Breast epithelium (tissue), 4 donors: ENCODE results near the gene OR14J1. TPM values are rescaled to one million over a fixed set of nuclear protein-coding genes. Genes with fewer than 3 reads are reported as not detected.
"Not testable (repeated sequence)": the region's sequence is repeated elsewhere in the genome, so short reads cannot be mapped to it uniquely, and the experiment has no call there.

ENCODE experiments used
- DNase-seq, 2 donors: peaks; one replicate each; pipeline ENCODE4 v3.0.0-alpha.2; 2019; ENCODE audit warnings: low spot score in 2 of 2
- H3K27ac ChIP-seq, 2 donors: fragments of 200-600 bp; sonication (generic) in 1 of 2; one replicate each; pipeline ENCODE4 v1.5.1; 2016 to 2019; ENCODE audit warnings: mild to moderate bottlenecking in 1 of 2
- H3K27me3 ChIP-seq, 2 donors: fragments of 200-600 bp; sonication (generic) in 1 of 2; one replicate each; pipeline versions ENCODE4 v1.5.1 to v1.6.0; 2017 to 2019; ENCODE audit warnings: control low read depth in 1 of 2, mild to moderate bottlenecking in 1 of 2
- H3K36me3 ChIP-seq: fragments of 200-600 bp; one replicate; pipeline ENCODE4 v1.5.1; 2019
- H3K4me1 ChIP-seq, 2 donors: fragments of 200-600 bp; sonication (generic); one replicate each; pipeline ENCODE4 v1.5.1; 2016 to 2019; ENCODE audit warnings: control low read depth in 1 of 2
- H3K4me3 ChIP-seq, 3 donors: fragments of 200-600 bp; sonication (generic); 1 replicate in 2 of 3; 2 replicates in 1 of 3; pipeline ENCODE4 v1.5.1; 2016 to 2019; ENCODE audit warnings: mild to moderate bottlenecking in 3 of 3, moderate library complexity in 2 of 3
- H3K9me3 ChIP-seq, 2 donors: fragments of 200-600 bp; sonication (generic) in 1 of 2; one replicate each; pipeline ENCODE4 v1.5.1; 2016 to 2019; ENCODE audit warnings: control low read depth in 1 of 2
- POLR2A ChIP-seq: fragments of 450-650 bp; IDR thresholded peaks from one replicate; pipeline ENCODE4 v1.6.1; 2016; ENCODE audit warnings: antibody characterized with exemption, mild to moderate bottlenecking, moderate library complexity
- POLR2AphosphoS5 ChIP-seq, 3 donors: sonication (generic); formaldehyde crosslinking; IDR thresholded peaks; one replicate each; pipeline ENCODE4 v1.6.1; 2017; ENCODE audit warnings: antibody characterized with exemption in 3 of 3
- intact Hi-C: fragments of 100-400 bp; cut with DNase I; formaldehyde crosslinking; loops from one replicate; pipeline ENCODE4 v1.15.1; 2023; ENCODE audit warnings: low total_unique reads
- total RNA-seq, 3 donors: library from RNA; depleted of rRNA; stranded (reverse); fragments of >200 nt; gene quantifications; one replicate each; pipeline ENCODE4 v1.1.0, GENCODE V29; 2016
- TF ChIP-seq, protein P1 (sequence below), 3 donors: fragments of 450-650 bp; IDR thresholded peaks; one replicate each; pipeline ENCODE4 v1.5.1; 2016 to 2017; ENCODE audit warnings: antibody characterized with exemption in 3 of 3, mild to moderate bottlenecking in 3 of 3, moderate library complexity in 3 of 3

OR14J1 gene
- total RNA-seq, 3 donors from 2014 or later: not detected

DNA sequence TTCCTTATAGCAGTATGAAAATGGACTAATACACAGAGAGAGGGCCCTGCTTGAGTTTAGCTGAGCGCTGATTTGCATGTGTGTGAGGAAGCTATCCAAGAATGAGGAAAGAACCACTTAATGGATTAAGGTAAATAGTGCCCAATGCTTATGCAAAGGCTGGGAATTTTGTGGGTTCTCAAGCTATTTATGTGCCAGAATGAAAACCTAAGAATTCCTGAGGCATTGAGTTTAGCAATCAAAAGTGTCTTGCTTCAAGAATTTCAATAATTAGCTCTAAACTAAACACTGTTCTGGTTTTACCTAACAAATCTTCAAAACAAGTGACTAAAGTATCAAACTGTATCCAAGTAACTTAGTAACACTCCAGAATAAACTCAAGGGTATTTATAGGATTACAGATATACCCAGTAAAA is 7.0 kb upstream of the OR14J1 start:
- Histone ChIP-seq H3K27ac (no peak overlapping the region), H3K36me3 (no peaks in the 10 kb centered on the region), H3K4me1 (no peaks in the 10 kb centered on the region), H3K9me3 (no peaks in the 10 kb centered on the region), H3K27me3 (no peaks in the 10 kb centered on the region), H3K4me3 (no peak overlapping the region)
- intact Hi-C loops: loop anchor here (10.0 kb wide), 1 partner anchor 530 kb away; no protein-coding TSS in a partner anchor
- no peak for TF ChIP-seq POLR2A
- no peak for DNase-seq

DNA sequence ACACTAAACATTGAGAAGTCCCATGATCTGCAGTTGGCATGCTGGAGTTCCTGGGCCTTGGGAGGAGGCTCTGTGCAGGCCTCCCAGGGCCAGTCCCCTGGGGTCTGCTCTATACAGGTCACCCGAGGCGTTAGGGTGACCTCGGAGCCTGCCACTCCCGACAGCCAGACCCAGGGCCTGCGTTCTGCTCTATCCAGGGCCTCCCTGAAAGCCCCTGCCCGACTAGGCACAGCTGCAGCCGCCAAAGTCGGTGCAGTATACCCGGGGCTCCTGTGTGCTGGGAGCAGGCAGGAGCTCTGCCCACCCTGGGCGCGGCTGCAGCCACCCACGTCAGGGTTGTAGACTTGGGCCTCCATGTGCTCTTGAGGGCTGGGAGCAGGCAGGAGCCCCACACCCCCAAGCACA is 6.3 kb upstream of the OR14J1 start:
- TF ChIP-seq, protein P1, sequence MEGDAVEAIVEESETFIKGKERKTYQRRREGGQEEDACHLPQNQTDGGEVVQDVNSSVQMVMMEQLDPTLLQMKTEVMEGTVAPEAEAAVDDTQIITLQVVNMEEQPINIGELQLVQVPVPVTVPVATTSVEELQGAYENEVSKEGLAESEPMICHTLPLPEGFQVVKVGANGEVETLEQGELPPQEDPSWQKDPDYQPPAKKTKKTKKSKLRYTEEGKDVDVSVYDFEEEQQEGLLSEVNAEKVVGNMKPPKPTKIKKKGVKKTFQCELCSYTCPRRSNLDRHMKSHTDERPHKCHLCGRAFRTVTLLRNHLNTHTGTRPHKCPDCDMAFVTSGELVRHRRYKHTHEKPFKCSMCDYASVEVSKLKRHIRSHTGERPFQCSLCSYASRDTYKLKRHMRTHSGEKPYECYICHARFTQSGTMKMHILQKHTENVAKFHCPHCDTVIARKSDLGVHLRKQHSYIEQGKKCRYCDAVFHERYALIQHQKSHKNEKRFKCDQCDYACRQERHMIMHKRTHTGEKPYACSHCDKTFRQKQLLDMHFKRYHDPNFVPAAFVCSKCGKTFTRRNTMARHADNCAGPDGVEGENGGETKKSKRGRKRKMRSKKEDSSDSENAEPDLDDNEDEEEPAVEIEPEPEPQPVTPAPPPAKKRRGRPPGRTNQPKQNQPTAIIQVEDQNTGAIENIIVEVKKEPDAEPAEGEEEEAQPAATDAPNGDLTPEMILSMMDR (IDR thresholded peaks at IDR 0.05): no peak
- no peak for TF ChIP-seq POLR2A
- no peak for TF ChIP-seq POLR2AphosphoS5 (IDR thresholded peaks at IDR 0.05)
- H3K36me3 ChIP-seq: no peaks in the 10 kb centered on the region
- H3K4me3 ChIP-seq: no peak overlapping the region
- H3K27me3 ChIP-seq: no peaks in the 10 kb centered on the region
- no peak for DNase-seq
- no peaks in the 10 kb centered on the region for H3K9me3 ChIP-seq
- intact Hi-C loops: loop anchor here (10.0 kb wide), 1 partner anchor 530 kb away; no protein-coding TSS in a partner anchor
- no peaks in the 10 kb centered on the region for H3K4me1 ChIP-seq
- H3K27ac ChIP-seq: no peak overlapping the region

DNA sequence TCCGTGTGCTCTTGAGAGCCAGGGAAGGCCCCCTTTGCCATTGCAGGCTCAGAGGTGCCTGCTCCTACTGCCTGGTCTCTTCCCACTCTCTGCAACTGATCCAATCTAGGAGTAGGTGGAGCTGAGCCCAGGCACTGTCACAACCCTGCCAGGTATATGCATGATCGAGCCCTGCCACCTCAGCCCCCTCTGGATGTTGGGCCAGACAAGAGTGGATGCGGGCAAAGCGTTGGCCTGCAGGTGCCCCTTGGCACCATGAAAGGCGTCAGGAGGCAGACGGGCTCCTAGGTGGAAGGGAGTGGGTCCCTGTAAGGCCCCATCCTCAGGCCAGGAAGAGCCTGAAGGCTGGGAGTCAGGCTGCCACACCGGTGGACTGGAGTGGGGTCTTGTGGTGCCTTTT is 5.9 kb upstream of the OR14J1 start:
- TF ChIP-seq POLR2A (no peak), POLR2AphosphoS5 (IDR thresholded peaks at IDR 0.05) (no peak)
- TF ChIP-seq, protein P1 (IDR thresholded peaks at IDR 0.05): no peak
- Histone ChIP-seq H3K4me1 (no peaks in the 10 kb centered on the region), H3K36me3 (no peaks in the 10 kb centered on the region), H3K9me3 (no peaks in the 10 kb centered on the region), H3K27me3 (no peaks in the 10 kb centered on the region), H3K4me3 (no peak overlapping the region), H3K27ac (no peak overlapping the region)
- intact Hi-C loops: loop anchor here (10.0 kb wide), 1 partner anchor 531 kb away; no protein-coding TSS in a partner anchor
- no peak for DNase-seq

DNA sequence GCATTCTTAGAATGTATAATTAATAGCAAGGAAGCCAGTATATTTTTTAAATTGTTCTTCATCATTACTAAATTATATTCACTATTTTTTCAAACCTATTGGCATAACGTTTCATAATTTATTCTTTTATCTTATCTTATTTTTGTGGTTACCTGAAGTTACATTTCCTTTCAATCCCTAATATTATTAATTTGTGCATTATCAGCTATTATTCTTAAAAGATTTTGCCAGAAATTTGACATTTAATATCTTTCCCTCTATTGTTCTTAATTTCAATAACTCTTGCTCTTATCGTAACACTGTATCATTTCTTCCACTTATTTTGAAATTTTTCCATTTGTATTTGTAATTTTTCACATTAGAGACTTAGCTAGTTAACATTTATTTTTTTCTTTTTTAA is 18.4 kb downstream of the OR14J1 start:
- no peak overlapping the region for H3K4me3 ChIP-seq
- H3K4me1 ChIP-seq: no peaks in the 10 kb centered on the region
- no peaks in the 10 kb centered on the region for H3K9me3 ChIP-seq
- no peak overlapping the region for H3K27ac ChIP-seq
- TF ChIP-seq POLR2A (no peak), POLR2AphosphoS5 (IDR thresholded peaks at IDR 0.05) (no peak)
- intact Hi-C loops: no loop called here
- no peaks in the 10 kb centered on the region for H3K27me3 ChIP-seq
- DNase-seq: no peak
- H3K36me3 ChIP-seq: no peaks in the 10 kb centered on the region

DNA sequence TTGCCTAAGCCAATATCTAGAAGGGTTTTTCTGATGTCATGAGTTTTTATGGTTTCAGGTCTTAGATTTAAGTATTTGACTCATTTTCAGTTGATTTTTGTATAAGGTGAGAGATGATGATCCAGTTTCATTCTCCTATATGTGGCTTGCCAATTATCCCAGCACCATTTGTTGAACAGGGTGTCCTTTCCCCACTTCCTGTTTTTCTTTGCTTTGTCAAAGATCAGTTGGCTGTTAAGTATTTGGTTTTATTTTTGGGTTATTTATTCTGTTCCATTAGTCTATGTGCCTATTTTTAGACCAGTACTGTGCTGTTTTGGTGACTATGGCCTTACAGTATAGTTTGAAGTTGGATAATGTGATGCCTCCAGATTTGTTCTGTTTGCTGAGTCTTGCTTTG is 21.8 kb downstream of the OR14J1 start:
- intact Hi-C loops, H3K27me3 ChIP-seq, DNase-seq, H3K4me1 ChIP-seq, H3K4me3 ChIP-seq, H3K9me3 ChIP-seq, H3K36me3 ChIP-seq, H3K27ac ChIP-seq: not testable (repeated sequence)

DNA sequence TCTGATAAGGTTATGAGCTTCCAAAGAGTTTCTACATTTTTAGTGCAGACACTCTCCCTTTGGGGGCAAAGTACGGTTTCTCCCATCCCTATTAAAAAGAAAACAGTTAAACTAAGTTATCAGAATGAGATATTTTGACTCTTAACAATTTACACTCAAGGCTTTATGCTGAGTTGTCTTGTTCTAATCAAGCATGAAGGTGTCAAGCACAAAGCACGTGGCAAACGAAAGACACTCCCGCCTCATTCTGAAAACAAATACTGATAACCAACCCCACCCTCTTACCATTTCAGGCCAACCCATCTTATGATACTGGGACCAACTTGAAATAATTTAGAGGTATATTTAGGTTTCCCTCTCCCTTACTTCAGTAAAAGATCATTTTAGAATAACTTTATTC is 24.3 kb downstream of the OR14J1 start:
- TF ChIP-seq POLR2A: no peak
- H3K4me3 ChIP-seq: no peak overlapping the region
- H3K36me3 ChIP-seq: no peaks in the 10 kb centered on the region
- DNase-seq: no peak
- H3K4me1 ChIP-seq: no peaks in the 10 kb centered on the region
- intact Hi-C loops: no loop called here
- H3K27ac ChIP-seq: no peak overlapping the region
- no peaks in the 10 kb centered on the region for H3K27me3 ChIP-seq
- H3K9me3 ChIP-seq: no peaks in the 10 kb centered on the region

DNA sequence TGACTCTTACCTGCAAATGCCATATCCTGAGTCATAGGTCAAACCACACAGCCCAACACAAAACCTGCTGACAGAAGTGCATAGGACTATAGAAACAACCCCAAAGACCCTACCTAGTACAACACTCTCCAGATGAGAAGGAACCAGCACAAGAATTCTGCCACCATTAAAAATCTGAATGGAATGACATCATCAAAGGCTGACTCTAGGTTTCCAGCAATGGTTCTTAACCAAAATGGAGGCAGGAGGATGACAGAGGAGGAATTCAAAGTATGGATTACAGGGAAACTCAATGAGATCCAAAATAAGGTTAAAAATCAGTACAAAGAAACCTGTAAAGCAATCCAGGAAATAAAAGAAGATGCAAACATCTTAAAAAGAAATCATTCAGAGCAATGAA is 31.2 kb downstream of the OR14J1 start:
- Histone ChIP-seq H3K9me3 (no peaks in the 10 kb centered on the region), H3K27ac (no peak overlapping the region), H3K4me3 (no peak overlapping the region), H3K4me1 (no peaks in the 10 kb centered on the region), H3K27me3 (peaks cover 0 to 3% of the 10 kb centered on the region in 2 donors), H3K36me3 (no peaks in the 10 kb centered on the region)
- no peak for TF ChIP-seq POLR2A
- TF ChIP-seq, protein P1 (IDR thresholded peaks at IDR 0.05): no peak
- TF ChIP-seq POLR2AphosphoS5 (IDR thresholded peaks at IDR 0.05): no peak
- intact Hi-C loops: no loop called here
- no peak for DNase-seq
